GM19025 (cell line): Measurements from ENCODE around the gene CGNL1.

Source experiments
- ATAC-seq: cut with Tn5 transposase; IDR thresholded peaks from one replicate; pipeline ENCODE4 v1.9.1; 2021; ENCODE audit warnings: mild to moderate bottlenecking, low read depth, moderate library complexity; ENCODE audit not compliant: unreplicated experiment

Gene CGNL1

DNA sequence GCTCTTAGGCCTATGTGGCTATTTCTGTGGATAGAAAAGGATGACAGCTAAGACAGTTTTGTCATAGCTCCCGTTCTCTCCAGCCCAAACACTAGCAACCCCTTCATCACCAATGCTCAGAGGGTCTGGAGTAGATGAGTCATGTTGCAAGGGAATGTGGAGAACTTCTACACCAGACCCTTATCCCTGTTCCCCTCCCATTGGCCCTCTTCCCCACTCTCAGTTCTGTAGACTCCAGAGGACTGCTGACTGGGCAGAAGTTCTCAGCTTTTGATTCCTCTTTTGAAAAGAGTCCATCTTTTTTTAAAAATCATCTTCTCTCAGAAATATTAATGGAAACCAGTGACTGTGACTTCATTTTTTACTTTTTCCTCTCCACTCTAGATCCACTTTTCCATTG, 213.0 kb downstream of the CGNL1 start:
- no peak for ATAC-seq

DNA sequence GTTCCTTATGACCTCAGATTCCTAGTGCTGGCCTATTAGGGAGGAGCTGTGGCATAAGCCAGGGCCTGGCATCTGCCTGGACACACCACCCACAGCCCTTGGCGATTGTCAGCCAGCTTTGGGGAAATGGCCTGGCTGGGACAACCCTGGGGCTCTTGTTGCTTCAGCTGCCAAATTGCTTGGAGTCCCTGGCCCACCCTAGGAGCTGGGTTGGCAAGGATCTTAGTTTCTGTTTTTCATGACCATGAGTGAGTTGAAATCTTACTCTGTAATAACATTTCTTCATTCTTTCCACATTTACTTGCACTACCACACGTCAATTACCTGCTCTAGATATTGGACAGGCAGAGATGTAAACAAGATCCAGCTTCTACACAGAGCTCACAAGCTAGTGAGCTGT, 213.4 kb downstream of the CGNL1 start:
- no peak for ATAC-seq

DNA sequence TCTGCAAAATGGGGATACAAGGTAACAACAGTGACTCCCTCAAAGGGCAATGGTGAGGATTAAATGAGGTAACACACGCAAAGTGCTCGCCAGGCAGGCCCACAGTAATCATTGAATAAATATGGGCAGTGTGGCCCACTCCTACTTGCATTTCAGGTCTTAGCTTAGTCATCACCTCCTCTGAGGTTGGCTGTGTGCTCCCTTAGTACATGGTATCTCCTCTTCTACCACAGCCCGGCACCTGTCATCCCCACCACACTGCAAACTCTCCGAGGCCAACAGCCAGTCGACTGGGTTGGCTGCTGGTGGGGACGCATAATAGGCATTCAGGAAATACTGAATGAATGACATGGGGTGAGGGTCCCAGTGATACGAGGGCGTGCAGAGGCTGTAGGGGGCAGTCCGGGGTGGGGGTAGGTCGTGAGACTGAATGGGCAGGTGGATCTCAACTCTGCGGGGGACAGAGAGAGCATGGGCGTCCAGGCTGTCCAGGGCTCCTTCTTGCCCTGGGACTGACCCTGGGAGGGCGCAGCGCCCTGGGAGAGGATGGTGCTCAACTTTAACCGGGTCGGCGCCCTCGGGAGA, 215.0 kb downstream of the CGNL1 start:
- ATAC-seq = no peak

DNA sequence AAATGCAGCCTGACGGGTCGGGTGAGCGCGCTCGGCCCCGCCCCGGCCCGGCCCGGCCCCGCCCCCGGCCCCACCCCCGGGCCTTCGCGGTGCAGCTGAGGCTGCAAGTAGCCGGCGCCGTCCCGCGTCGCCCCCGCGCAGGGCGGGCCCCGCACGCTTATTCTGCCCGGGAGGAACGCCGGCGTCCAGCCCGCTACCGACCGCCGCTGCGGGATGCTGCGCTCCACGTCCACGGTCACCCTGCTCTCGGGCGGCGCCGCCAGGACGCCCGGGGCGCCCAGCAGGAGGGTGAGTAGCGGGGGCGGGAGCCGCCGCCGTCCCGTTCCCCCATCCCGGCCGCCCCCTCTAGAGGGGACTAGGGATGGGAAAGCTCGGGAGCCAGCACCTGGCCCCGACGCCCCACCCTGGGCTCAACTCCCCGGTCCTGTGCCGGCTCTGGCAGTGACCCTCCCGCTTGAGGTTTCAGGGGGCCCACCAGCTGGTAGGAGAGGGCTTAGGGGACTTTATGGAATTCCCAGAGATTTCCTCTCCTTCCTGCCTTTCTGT, 215.6 kb downstream of the CGNL1 start, which contains the start of gene MYZAP:
Gene MYZAP, plus strand, starts transcription at position 83 of the 546 bp plus-strand sequence. Its CDS starts 131 bp downstream, at position 214.
- no peak for ATAC-seq

DNA sequence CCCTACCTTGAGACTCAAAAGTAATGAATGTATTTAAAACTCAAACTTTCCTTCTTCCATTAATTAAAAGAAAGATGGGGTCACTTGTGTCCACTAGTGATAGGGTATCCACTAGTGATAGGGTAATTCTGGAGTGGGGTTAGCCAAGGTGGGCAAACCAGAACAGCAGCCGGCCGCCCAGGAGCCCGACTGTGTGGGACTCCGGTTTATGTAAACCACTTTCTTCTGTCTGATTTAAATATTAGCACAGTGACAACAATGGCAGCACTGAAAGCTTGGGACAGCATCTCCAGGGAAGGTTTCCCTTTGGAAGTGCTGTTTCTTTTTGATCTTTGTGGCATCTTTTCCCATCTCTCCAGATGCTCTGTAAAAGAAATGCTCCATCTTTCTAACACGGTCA, 216.1 kb downstream of the CGNL1 start:
- no peak for ATAC-seq

DNA sequence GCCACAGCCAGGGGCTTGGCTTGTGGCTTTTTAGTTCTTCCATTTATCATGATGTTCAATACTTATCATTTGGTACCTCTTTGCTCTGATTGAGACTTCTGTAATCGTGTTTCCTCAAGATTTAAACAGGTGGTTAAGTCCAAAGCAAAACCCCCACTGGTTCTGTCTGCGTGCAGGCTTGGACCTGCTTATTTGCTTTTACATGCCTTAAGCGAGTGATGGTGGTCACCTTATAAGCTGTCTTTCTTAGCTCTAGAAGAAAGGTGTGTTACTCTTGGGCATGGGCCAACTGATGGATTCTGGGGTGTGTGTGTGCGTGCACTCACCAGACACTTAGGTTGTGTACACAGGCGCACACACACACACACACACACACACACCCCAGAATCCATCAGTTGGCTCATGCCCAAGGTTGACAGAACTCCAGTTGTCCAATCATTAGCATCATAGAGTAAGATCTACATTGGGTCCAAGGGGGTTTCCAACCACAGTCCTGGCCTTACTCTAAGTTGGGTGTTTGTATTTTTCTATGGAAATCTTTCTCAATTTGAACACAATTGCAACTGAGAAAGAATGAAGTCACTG, 216.6 kb downstream of the CGNL1 start:
- no peak for ATAC-seq

DNA sequence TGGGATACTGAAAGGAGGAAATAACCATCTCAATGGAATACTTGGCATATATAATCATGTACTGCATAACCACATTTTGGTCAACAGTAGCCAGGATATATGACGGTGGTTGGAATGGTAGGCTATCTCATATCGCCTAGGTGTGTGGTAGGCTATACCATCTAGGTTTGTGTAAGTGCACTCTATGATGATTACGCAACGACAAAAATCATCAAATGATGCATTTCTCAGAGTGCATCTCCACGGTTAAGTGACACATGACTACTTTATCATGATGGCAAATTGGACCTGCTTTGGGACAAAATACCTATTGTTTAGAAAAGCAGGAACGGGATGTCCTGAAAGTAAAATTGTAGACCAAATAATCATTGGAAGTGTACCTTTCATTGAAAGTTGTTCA, 218.2 kb downstream of the CGNL1 start:
- no peak for ATAC-seq

DNA sequence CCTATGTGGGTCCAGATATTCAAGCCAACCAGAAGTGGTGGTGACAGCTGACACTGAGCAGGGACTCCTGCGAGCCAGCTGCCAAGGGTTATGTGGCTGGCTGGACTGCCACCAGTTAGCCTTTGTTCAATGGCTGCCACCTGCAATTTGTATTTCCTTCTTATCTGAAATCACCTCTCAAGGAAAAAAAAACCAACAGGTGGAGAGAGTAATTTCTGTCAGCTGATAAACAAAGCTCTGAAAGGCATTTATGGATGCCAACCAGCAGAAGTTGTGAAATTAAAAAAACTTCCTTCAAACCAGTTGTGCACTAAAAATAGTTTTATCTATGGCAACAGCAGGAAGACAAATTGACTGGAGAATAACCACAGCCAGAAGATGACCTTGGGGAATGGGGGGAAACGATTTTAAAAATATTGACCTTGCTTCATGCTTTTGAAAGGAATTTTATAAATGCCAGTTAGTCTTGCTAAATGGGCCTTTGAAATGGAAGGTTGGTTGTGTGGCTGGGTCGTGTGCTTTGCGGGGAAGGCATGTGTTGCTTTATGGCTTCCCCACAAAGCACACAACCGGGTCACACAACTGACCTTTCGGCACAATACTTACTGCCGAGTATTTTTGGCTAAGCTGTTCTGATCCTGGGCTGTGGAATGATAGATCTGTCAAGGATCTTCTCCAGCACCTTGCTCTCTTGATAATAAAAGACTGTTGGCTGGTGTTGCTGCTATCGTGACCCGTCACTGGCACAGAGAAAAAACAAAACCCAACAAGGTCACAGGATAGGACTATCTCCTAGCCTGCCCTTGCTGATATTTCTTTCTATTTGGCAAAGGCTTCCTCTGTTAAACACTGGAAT, 218.9 kb downstream of the CGNL1 start:
- ATAC-seq = no peak

DNA sequence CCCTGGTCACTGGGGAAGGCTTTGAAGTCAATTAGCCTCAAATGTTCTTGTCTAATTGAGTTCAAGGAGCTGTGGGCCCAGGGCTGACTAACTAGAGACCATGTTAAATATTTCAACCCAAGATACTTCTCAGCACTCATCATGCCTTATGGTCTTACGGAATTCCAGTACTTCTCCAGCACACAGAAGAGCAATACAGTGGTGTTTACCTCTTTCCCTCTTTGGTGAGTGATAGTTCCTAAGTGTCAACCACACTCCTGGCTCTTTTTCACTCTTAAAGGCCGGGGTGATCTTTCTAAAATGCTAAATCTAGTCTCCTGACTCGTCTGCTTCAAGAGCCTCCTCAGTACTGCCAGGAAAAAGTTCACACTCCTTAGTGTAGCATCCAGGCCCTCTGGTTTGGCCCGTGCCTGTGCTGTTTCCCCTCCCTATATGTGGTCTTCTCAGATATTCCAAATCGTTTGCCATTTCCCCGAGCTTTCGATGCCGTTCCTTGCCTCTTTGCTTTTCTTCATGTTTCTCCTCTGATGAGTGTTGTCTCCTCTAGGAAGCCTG, 220.1 kb downstream of the CGNL1 start:
- no peak for ATAC-seq

DNA sequence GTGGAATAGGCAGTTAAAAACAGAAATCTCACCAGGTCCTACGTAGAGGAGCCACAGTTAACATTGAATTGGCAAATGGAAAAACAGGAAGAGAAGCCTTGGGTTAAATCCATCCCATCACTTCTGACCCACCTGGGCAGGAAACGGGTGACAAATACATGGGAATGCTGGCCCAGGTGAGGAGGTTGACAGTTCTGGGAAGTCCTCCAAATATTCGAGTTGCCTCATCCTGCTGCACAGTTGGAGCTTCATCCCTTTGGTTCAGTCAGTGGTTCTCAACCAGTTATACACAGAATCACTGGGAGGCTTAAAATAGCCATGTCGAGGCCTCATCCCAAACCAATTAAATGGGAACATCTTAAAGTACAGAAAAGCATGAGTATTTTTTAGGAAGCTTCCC, 220.7 kb downstream of the CGNL1 start:
- ATAC-seq = no peak

DNA sequence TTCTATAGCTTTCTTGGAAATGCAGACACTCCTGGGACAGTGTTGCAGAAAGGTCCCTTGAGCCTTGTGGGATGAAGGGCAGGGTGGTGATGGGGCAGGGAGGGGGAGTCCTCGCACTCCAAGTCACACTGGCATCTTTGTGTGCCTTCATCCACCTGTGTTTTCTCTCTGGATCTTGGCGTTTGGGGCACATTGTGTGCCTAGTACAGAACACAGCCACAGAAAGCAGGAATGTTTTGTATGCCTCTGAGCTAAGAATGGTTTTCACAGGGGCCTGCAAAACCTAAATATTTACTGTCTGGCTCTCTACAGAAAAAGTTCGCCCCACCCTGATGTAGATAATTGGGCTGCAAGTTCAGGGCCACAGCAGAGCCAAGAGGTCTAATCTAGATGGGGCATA, 221.1 kb downstream of the CGNL1 start:
- no peak for ATAC-seq

DNA sequence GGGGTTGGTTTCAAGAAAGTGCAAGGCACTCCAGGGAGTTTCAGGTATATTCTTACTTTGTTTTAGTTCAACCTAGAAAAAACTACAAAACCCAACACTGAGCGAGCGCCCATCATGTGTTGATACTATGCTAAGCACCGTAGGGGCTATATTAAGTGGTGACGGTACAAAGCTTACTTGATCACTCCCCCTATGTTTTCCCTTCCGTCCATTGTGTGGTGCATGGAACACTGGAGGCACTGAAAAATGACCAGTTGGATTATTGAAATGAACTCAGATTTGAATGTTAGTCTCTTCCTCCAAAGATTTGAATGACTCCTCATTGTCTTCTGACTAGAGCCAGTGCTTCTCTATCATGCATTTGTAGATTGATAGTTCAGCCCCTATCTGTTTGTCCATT, 222.0 kb downstream of the CGNL1 start:
- ATAC-seq = no peak

DNA sequence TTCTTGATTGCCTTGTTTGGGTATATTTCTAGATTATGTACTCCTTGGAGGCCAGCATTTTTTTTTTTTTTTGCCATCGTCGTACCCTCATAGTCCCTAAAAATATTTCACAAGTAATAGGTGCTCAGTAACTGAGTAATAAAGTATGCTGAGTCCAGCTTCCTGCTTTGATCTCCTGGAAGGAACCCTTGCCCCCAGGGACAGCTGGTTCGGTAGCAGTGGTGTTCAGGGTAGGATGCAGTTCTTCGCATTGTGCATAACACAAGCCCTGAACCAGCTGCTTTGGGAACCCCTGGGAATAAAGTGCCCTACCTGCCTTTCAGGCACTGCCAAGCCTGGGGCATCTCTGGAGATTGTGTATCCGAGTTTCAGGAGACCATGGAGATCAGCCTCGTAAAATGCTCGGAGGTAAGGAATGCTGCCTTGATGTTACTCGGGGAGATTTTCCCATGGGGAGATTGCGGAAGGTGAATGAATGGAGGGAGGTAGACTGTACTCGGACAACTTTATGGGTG, 223.0 kb downstream of the CGNL1 start:
- no peak for ATAC-seq

DNA sequence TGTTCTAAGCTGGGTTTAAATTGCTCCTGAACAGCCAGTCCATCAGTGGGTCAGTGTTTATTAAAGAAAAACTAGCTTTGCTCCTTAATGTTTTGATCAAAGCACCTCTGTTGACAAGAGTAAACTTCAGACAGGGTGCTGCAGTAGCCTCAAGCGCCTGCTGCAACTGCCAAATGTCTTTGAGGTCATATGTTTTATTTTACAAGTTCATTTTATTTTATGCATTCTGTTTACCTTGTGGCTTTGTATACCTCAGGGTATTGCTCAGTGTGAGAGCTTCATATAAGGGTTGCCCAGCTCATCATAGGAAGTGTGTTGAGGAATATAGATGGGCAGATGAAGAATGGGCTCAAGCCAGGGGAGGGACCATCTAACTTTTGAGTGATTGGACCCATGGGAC, 223.9 kb downstream of the CGNL1 start:
- ATAC-seq = no peak
